Testis (tissue), 3 donors: ENCODE measurements around the gene SEC24D. TPM values are rescaled to one million over a fixed set of nuclear protein-coding genes. Genes with fewer than 3 reads are reported as not detected.

Source experiments
- DNase-seq: peaks from one replicate; pipeline ENCODE4 v3.0.0-alpha.2; 2019
- H3K27ac ChIP-seq, 2 donors: fragments of 200-600 bp; sonication (generic); one replicate each; pipeline ENCODE4 v1.5.1; 2019
- H3K27me3 ChIP-seq: fragments of 200-600 bp; sonication (generic); one replicate; pipeline ENCODE4 v1.5.1; 2019
- H3K36me3 ChIP-seq: fragments of 200-600 bp; sonication (generic); one replicate; pipeline ENCODE4 v1.5.1; 2017; ENCODE audit warnings: low read depth; ENCODE audit errors: missing control alignments
- H3K4me1 ChIP-seq: fragments of 200-600 bp; sonication (generic); one replicate; pipeline ENCODE4 v1.5.1; 2019
- H3K4me3 ChIP-seq, 2 donors: fragments of 200-600 bp; sonication (generic); one replicate each; pipeline ENCODE4 v1.5.1; 2017 to 2019
- H3K9me3 ChIP-seq: fragments of 200-600 bp; sonication (generic); one replicate; pipeline ENCODE4 v1.5.1; 2017
- POLR2A ChIP-seq: fragments of 450-650 bp; IDR thresholded peaks from one replicate; pipeline ENCODE4 v1.6.1; 2017; ENCODE audit warnings: antibody characterized with exemption, mild to moderate bottlenecking, moderate library complexity
- WGBS, 2 donors: methylation state at CpG; one replicate each; pipeline ENCODE4 v1.1.5; 2018; 5-methylcytosine and 5-hydroxymethylcytosine counted together
- intact Hi-C: fragments of 100-400 bp; cut with DNase I; formaldehyde crosslinking; loops from one replicate; pipeline ENCODE4 v1.15.1; 2023; ENCODE audit warnings: low total_unique reads
- polyA plus RNA-seq: library from polyadenylated mRNA; stranded (reverse); fragments of 350-450 nt; fragmentation: Illumina TruSeq; extraction: RNeasy Lipid Tissue Mini Kit (QIAGEN cat#74804); gene quantifications from one replicate; pipeline ENCODE4 v1.2.3, GENCODE V29; 2014; ENCODE audit warnings: low read depth, low replicate concordance; ENCODE audit not compliant: insufficient read depth
- total RNA-seq, 2 donors: library from RNA; depleted of rRNA; stranded (reverse); fragments of >200 nt; gene quantifications; one replicate each; pipeline ENCODE4 v1.2.3, GENCODE V29; 2016
- TF ChIP-seq, protein P1 (sequence below), 3 experiments: fragments of 450-650 bp in 2 of 3; fragments of 200-600 bp in 1 of 3; sonication (generic) in 1 of 3; IDR thresholded peaks; one replicate each; pipeline ENCODE4 v1.5.1; 2016 to 2019; ENCODE audit warnings: antibody characterized with exemption in 3 of 3, mild to moderate bottlenecking in 2 of 3, moderate library complexity in 1 of 3

The SEC24D gene
- total and polyA plus RNA-seq, 3 donors from 2014 or later: 53.4 to 74.1 (median 62.2) TPM

DNA sequence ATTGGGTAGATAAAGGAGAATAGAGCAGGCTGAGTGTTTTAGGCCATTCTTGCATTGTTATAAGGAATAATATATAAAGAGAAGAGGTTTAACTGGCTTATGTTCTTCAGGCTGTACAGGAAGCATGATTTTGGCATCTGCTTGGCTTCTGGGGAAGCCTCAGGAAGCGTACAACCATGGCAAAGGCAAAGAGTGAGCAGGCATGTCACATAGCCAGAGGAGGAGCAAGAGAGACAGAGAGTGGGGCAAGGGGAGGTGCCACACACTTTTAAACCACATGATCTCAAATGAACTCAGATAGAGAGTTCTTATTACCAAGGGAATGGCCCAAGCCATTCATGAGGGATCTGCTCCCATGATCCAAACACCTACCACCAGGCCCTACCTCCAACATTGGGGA lies 155.1 kb downstream of the SEC24D start:
- DNase-seq: no peak
- H3K27ac ChIP-seq: no peak overlapping the region
- H3K4me1 ChIP-seq: no peaks in the 10 kb centered on the region
- H3K4me3 ChIP-seq: no peak overlapping the region
- H3K36me3 ChIP-seq: no peaks in the 10 kb centered on the region
- TF ChIP-seq, protein P1, sequence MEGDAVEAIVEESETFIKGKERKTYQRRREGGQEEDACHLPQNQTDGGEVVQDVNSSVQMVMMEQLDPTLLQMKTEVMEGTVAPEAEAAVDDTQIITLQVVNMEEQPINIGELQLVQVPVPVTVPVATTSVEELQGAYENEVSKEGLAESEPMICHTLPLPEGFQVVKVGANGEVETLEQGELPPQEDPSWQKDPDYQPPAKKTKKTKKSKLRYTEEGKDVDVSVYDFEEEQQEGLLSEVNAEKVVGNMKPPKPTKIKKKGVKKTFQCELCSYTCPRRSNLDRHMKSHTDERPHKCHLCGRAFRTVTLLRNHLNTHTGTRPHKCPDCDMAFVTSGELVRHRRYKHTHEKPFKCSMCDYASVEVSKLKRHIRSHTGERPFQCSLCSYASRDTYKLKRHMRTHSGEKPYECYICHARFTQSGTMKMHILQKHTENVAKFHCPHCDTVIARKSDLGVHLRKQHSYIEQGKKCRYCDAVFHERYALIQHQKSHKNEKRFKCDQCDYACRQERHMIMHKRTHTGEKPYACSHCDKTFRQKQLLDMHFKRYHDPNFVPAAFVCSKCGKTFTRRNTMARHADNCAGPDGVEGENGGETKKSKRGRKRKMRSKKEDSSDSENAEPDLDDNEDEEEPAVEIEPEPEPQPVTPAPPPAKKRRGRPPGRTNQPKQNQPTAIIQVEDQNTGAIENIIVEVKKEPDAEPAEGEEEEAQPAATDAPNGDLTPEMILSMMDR (IDR thresholded peaks at IDR 0.05): no peak
- TF ChIP-seq POLR2A: no peak
- no peaks in the 10 kb centered on the region for H3K9me3 ChIP-seq
- WGBS, 2 donors: 79 to 82% methylated on average over 1 of the region's 1 CpG
- no peaks in the 10 kb centered on the region for H3K27me3 ChIP-seq
- intact Hi-C loops: no loop called here

DNA sequence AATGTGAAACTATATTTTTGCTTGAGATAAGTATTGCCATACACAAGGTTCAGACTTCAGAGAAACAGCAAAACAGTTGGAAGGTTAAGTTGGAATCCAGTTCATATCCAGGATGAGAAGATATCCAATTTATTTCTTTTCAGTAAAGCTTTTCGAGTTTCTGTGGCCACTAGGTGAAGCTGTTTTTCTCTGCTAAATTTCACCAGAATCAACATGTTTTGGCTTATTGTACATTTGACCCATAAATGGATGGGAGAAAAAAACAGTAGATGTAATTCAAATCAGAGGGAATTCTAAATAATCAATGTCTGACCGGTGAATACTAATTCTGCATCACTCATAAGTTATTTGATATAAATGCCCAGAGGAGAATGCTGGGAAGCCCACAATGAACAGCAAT lies 159.8 kb downstream of the SEC24D start:
- Histone ChIP-seq H3K9me3 (no peaks in the 10 kb centered on the region), H3K36me3 (no peaks in the 10 kb centered on the region), H3K4me3 (no peak overlapping the region), H3K4me1 (no peaks in the 10 kb centered on the region), H3K27ac (no peak overlapping the region), H3K27me3 (no peaks in the 10 kb centered on the region)
- TF ChIP-seq POLR2A: no peak
- TF ChIP-seq, protein P1 (IDR thresholded peaks at IDR 0.05): no peak
- intact Hi-C loops: no loop called here
- WGBS, 2 donors: 74 to 80% methylated on average over 2 of the region's 2 CpGs
- DNase-seq: no peak

Other genes starting within 250 kb of the SEC24D start
- 10 to 100 TPM; 49.2 to 74.3 TPM for gene METTL14, start 150.7 kb downstream of the SEC24D start, total RNA-seq
- gene METTL14, start 150.7 kb downstream of the SEC24D start, polyA plus RNA-seq: 54.8 TPM
- gene SYNPO2, start 52.7 kb upstream of the SEC24D start, total RNA-seq: 10 to 100 TPM; 44.3 to 53.4 TPM
- 29.1 TPM for gene SYNPO2, start 52.7 kb upstream of the SEC24D start, polyA plus RNA-seq